Colonic mucosa (tissue), 4 donors: ENCODE measurements around the gene PIK3AP1. TPM values are rescaled to one million over a fixed set of nuclear protein-coding genes. Genes with fewer than 3 reads are reported as not detected.
A peak's percentile ranks its signal among the peaks of the same experiment; 100 is the strongest.

ENCODE experiments used
- DNase-seq: peaks from one replicate; pipeline ENCODE4 v3.0.0-alpha.2; 2020
- H3K27ac ChIP-seq: fragments of 200-600 bp; one replicate; pipeline ENCODE4 v1.8.0; 2021
- H3K27me3 ChIP-seq: fragments of 200-600 bp; one replicate; pipeline ENCODE4 v1.8.0; 2021
- H3K36me3 ChIP-seq: fragments of 200-600 bp; one replicate; pipeline ENCODE4 v1.8.0; 2021
- H3K4me1 ChIP-seq: fragments of 200-600 bp; one replicate; pipeline ENCODE4 v1.8.0; 2021; ENCODE audit warnings: mild to moderate bottlenecking
- H3K4me3 ChIP-seq: fragments of 200-600 bp; one replicate; pipeline ENCODE4 v1.8.0; 2021
- H3K9ac ChIP-seq, 2 donors: one replicate each; pipeline ENCODE4 v1.7.0; 2013; ENCODE audit warnings: control low read depth in 2 of 2, low read depth in 2 of 2, low read length in 2 of 2
- H3K9me3 ChIP-seq: fragments of 200-600 bp; one replicate; pipeline ENCODE4 v1.8.0; 2021
- CTCF ChIP-seq: fragments of 200-600 bp; IDR thresholded peaks from one replicate; pipeline ENCODE4 v1.8.0; 2022; ENCODE audit warnings: antibody characterized with exemption, mild to moderate bottlenecking
- intact Hi-C: fragments of 100-400 bp; cut with DNase I; formaldehyde crosslinking; loops from one replicate; pipeline ENCODE4 v1.14.1; 2022
- total RNA-seq, 2 donors: library from RNA; stranded (reverse); fragmentation: NEBNext Ultra II Directional in 1 of 2; extraction: Animal tissue kit (Norgen Biotek cat#: 25700) in 1 of 2; gene quantifications; one replicate each; pipeline ENCODE4 v1.2.1, GENCODE V29; 2021
- donor health status: healthy.
- donor health status: DM: no; HTN: no; CAD: no.
- donor health status: DM: no; HTN: no; CAD: no.

Gene PIK3AP1
- total RNA-seq, 2 donors from 2014 or later, result 10.9 to 12.4 TPM

GRCh38 chr10:96645191-96645721 lies 75.1 kb downstream of the PIK3AP1 start:
- Histone ChIP-seq H3K36me3 (no peaks in the 10 kb centered on the region), H3K9me3 (no peaks in the 10 kb centered on the region), H3K9ac (no peak overlapping the region), H3K4me3 (no peak overlapping the region), H3K4me1 (no peaks in the 10 kb centered on the region), H3K27ac (peak overlapping the region; percentile 20), H3K27me3 (no peaks in the 10 kb centered on the region)
- TF ChIP-seq CTCF, result no peak
- no peak for DNase-seq
- intact Hi-C loops, result loop anchor here (10.0 kb wide), 1 partner anchor 70 kb away; no protein-coding TSS in a partner anchor

DNA sequence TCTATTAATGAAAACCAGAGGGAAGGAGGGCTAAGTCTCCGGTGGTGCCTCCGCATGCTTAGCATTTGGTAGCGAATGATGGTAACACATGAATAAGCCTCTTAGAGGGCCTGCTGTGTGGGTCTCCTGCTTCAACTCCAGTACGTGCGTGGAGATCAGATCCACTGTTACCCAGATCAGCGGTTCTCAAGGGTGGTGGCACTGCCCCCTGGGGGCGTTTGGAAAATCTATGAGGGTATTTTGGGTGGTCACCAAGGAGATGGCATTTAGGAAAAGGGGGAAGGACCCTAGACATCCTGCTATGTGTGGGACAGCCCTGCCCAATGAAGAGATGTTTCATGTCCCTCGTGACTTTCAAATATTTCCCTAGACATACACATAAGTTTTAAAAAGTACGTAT lies 76.4 kb downstream of the PIK3AP1 start:
- H3K9me3 ChIP-seq, result no peaks in the 10 kb centered on the region
- intact Hi-C loops, result loop anchor here (5.0 to 10.0 kb wide), 3 partner anchors 71 to 383 kb away; no protein-coding TSS in a partner anchor

DNA sequence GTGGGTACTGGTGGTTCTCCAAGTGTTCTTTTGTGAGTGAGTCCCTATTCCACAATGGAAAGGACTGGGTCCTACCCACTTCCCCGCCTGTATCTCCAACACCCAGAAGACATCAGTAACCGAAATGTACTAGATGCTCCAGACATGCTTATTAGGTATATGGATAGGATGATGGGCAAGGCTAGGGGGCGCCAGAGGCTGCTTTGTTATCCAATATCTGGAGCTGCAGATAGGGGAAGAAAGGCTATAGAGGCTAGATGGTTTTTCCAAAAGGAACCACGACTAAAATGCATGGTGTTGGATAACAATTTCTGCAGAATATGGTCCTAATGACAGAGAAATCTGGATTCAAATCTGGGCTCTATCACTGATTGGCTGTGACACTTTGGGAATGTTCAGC lies 77.3 kb downstream of the PIK3AP1 start:
- no peak overlapping the region for H3K27ac ChIP-seq
- peak; percentile 86 for DNase-seq
- H3K9me3 ChIP-seq, result no peaks in the 10 kb centered on the region
- H3K27me3 ChIP-seq, result no peaks in the 10 kb centered on the region
- H3K4me1 ChIP-seq, result no peaks in the 10 kb centered on the region
- peak; percentile 52 for TF ChIP-seq CTCF
- intact Hi-C loops, result loop anchor here (5.0 to 10.0 kb wide), 3 partner anchors 72 to 384 kb away; no protein-coding TSS in a partner anchor
- H3K36me3 ChIP-seq, result no peaks in the 10 kb centered on the region
- no peak overlapping the region for H3K4me3 ChIP-seq
- no peak overlapping the region for H3K9ac ChIP-seq

More for the DNA sequence above, 76.4 kb downstream of the PIK3AP1 start:
- H3K27ac ChIP-seq, result no peak overlapping the region
- DNase-seq, result no peak
- H3K4me3 ChIP-seq, result no peak overlapping the region
- no peak for TF ChIP-seq CTCF
- H3K4me1 ChIP-seq, result no peaks in the 10 kb centered on the region
- no peak overlapping the region for H3K9ac ChIP-seq
- H3K27me3 ChIP-seq, result no peaks in the 10 kb centered on the region
- no peaks in the 10 kb centered on the region for H3K36me3 ChIP-seq

- intact Hi-C loops, result loop anchor here (5.0 to 10.0 kb wide), 3 partner anchors 72 to 385 kb away; no protein-coding TSS in a partner anchor
- Histone ChIP-seq H3K4me3 (no peak overlapping the region), H3K36me3 (no peaks in the 10 kb centered on the region), H3K27me3 (no peaks in the 10 kb centered on the region), H3K9me3 (no peaks in the 10 kb centered on the region), H3K27ac (no peak overlapping the region), H3K4me1 (no peaks in the 10 kb centered on the region), H3K9ac (no peak overlapping the region)
- DNase-seq, result no peak
- TF ChIP-seq CTCF, result no peak
Observed at GRCh38 chr10:96642530-96642929, 77.8 kb downstream of the PIK3AP1 start.

DNA sequence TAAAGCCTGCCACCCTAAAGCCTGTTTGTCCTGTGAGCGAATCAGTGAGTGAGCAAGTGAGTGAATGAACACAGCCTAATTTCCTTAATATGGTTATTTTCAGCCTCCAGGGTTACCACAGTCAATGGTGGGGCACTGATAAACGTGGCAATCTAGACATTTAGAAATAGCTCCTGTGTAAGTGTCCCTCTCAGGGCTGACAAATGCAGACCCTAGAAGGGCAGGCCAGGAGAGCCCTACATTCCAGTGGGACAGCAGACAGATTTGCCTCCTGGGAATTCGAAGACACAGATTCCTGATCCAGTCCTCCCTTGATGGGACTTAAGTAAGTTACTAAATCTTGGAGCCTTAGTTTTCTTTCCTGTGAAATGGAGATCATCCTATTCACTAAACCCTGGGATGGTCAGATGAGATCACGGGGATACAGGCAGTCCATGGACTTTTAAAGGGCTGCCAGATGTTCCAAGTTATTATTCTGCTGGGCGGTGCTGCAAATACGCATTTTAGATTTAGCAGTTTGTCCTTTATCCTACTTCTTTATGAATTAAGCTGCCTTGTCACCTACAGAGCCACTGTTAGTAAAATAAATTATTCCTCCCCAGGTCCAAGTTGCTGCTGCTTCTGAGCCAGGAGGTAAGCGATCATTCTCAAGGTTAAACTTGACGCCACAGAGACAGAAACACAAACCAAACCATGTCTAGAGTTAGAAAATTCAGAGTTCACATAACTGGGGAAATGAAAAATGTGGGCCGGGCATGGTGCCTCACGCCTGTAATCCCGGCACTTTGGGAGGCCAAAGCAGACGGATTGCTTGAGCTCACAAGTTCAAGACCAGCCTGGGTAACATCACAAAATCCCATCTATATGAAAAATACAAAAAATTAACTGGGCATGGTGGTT lies 78.7 kb downstream of the PIK3AP1 start:
- Histone ChIP-seq H3K4me3 (no peak overlapping the region), H3K9ac (no peak overlapping the region), H3K36me3 (no peaks in the 10 kb centered on the region), H3K27ac (no peak overlapping the region), H3K9me3 (no peaks in the 10 kb centered on the region), H3K27me3 (no peaks in the 10 kb centered on the region), H3K4me1 (no peaks in the 10 kb centered on the region)
- no peak for DNase-seq
- intact Hi-C loops, result loop anchor here (5.0 to 10.0 kb wide), 3 partner anchors 73 to 386 kb away; no protein-coding TSS in a partner anchor
- no peak for TF ChIP-seq CTCF
